Effector memory CD4-positive, alpha-beta T cell (primary cell): Measurements from ENCODE around the gene SFXN5.

Experiments used
- DNase-seq, 3 donors: peaks; one replicate each; pipeline ENCODE4 v3.0.0-alpha.2; 2020
- H3K27ac ChIP-seq: 2 replicates; pipeline ENCODE4 v1.7.0; 2013; ENCODE audit warnings: mild to moderate bottlenecking, low read length, moderate library complexity; ENCODE audit not compliant: insufficient read depth, poor library complexity, severe bottlenecking
- H3K27me3 ChIP-seq: replicated peaks from 2 replicates; pipeline ENCODE4 v1.7.0; 2013; ENCODE audit warnings: mild to moderate bottlenecking, low read length; ENCODE audit not compliant: insufficient read depth, control insufficient read depth, poor library complexity, severe bottlenecking
- H3K36me3 ChIP-seq: 2 replicates; pipeline ENCODE4 v1.7.0; 2013; ENCODE audit warnings: mild to moderate bottlenecking, low read length, moderate library complexity; ENCODE audit not compliant: control insufficient read depth, insufficient read depth
- H3K4me1 ChIP-seq: 2 replicates; pipeline ENCODE4 v1.7.0; 2013; ENCODE audit warnings: low read length, mild to moderate bottlenecking; ENCODE audit not compliant: control insufficient read depth, insufficient read depth, poor library complexity, severe bottlenecking
- H3K4me3 ChIP-seq: 2 replicates; pipeline ENCODE4 v1.7.0; 2013; ENCODE audit warnings: low read length, low read depth, mild to moderate bottlenecking; ENCODE audit not compliant: insufficient read depth, poor library complexity, severe bottlenecking
- H3K9me3 ChIP-seq: 2 replicates; pipeline ENCODE4 v1.7.0; 2013; ENCODE audit warnings: mild to moderate bottlenecking, low read length, moderate library complexity; ENCODE audit not compliant: control insufficient read depth

SFXN5 gene

GRCh38 chr2:73043929-73044832 is 27.3 kb downstream of the SFXN5 start:
- no peak for DNase-seq
- Histone ChIP-seq H3K4me1 (no peaks in the 10 kb centered on the region), H3K27me3 (no peaks in the 10 kb centered on the region), H3K4me3 (no peak overlapping the region), H3K27ac (no peak overlapping the region), H3K36me3 (no peaks in the 10 kb centered on the region), H3K9me3 (no peaks in the 10 kb centered on the region)

GRCh38 chr2:73043276-73043675 is 28.2 kb downstream of the SFXN5 start:
- Histone ChIP-seq H3K9me3 (no peaks in the 10 kb centered on the region), H3K27ac (no peak overlapping the region), H3K36me3 (no peaks in the 10 kb centered on the region), H3K4me1 (no peaks in the 10 kb centered on the region), H3K27me3 (no peaks in the 10 kb centered on the region), H3K4me3 (no peak overlapping the region)
- DNase-seq = no peak

- DNase-seq = no peak
Observed at GRCh38 chr2:73037947-73038585, 33.4 kb downstream of the SFXN5 start.

GRCh38 chr2:73036766-73037165 is 34.7 kb downstream of the SFXN5 start:
- Histone ChIP-seq H3K27ac (no peak overlapping the region), H3K27me3 (no peaks in the 10 kb centered on the region), H3K9me3 (no peaks in the 10 kb centered on the region), H3K4me1 (no peaks in the 10 kb centered on the region), H3K4me3 (no peak overlapping the region), H3K36me3 (no peaks in the 10 kb centered on the region)
- no peak for DNase-seq

More at GRCh38 chr2:73037947-73038585, 33.4 kb downstream of the SFXN5 start:
- Histone ChIP-seq H3K4me1 (no peaks in the 10 kb centered on the region), H3K4me3 (no peak overlapping the region), H3K27me3 (no peaks in the 10 kb centered on the region), H3K27ac (no peak overlapping the region), H3K36me3 (no peaks in the 10 kb centered on the region), H3K9me3 (no peaks in the 10 kb centered on the region)

- Histone ChIP-seq H3K4me1 (no peaks in the 10 kb centered on the region), H3K9me3 (no peaks in the 10 kb centered on the region), H3K27ac (no peak overlapping the region), H3K27me3 (no peaks in the 10 kb centered on the region), H3K36me3 (no peaks in the 10 kb centered on the region), H3K4me3 (no peak overlapping the region)
- no peak for DNase-seq
Observed at GRCh38 chr2:73035899-73036711, 35.4 kb downstream of the SFXN5 start.

- Histone ChIP-seq H3K36me3 (no peaks in the 10 kb centered on the region), H3K27me3 (no peaks in the 10 kb centered on the region), H3K4me3 (no peak overlapping the region), H3K9me3 (no peaks in the 10 kb centered on the region), H3K27ac (no peak overlapping the region), H3K4me1 (no peaks in the 10 kb centered on the region)
- DNase-seq = no peak
Observed at GRCh38 chr2:73034661-73035375, 36.7 kb downstream of the SFXN5 start.

- Histone ChIP-seq H3K27ac (no peak overlapping the region), H3K27me3 (no peaks in the 10 kb centered on the region), H3K4me1 (no peaks in the 10 kb centered on the region), H3K4me3 (no peak overlapping the region), H3K36me3 (no peaks in the 10 kb centered on the region), H3K9me3 (no peaks in the 10 kb centered on the region)
- DNase-seq = no peak
Observed at GRCh38 chr2:73033766-73034381, 37.6 kb downstream of the SFXN5 start.

- no peaks in the 10 kb centered on the region for H3K4me1 ChIP-seq
- no peak overlapping the region for H3K27ac ChIP-seq
- H3K36me3 ChIP-seq = no peaks in the 10 kb centered on the region
- no peak for DNase-seq
- no peaks in the 10 kb centered on the region for H3K9me3 ChIP-seq
- no peak overlapping the region for H3K4me3 ChIP-seq
- no peaks in the 10 kb centered on the region for H3K27me3 ChIP-seq
Observed at GRCh38 chr2:73033142-73033765, 38.3 kb downstream of the SFXN5 start.

- H3K27me3 ChIP-seq = no peaks in the 10 kb centered on the region
- no peak for DNase-seq
- H3K36me3 ChIP-seq = no peaks in the 10 kb centered on the region
- H3K27ac ChIP-seq = no peak overlapping the region
- H3K4me3 ChIP-seq = no peak overlapping the region
- H3K9me3 ChIP-seq = no peaks in the 10 kb centered on the region
- no peaks in the 10 kb centered on the region for H3K4me1 ChIP-seq
Observed at GRCh38 chr2:73032702-73033097, 38.8 kb downstream of the SFXN5 start.
